Sigmoid colon (tissue), 4 donors: ENCODE results near the gene GFOD2.

Experiments
- EP300 ChIP-seq, 4 donors: sonication (generic); formaldehyde crosslinking; IDR thresholded peaks; one replicate each; pipeline ENCODE4 v1.6.1; 2017; ENCODE audit warnings: antibody characterized with exemption in 4 of 4
- POLR2A ChIP-seq, 2 donors: fragments of 450-650 bp; IDR thresholded peaks; one replicate each; pipeline ENCODE4 v1.6.1; 2016; ENCODE audit warnings: antibody characterized with exemption in 2 of 2, mild to moderate bottlenecking in 2 of 2, moderate library complexity in 2 of 2
- POLR2AphosphoS5 ChIP-seq, 4 donors: sonication (generic); formaldehyde crosslinking; IDR thresholded peaks; one replicate each; pipeline ENCODE4 v1.6.1; 2017; ENCODE audit warnings: antibody characterized with exemption in 4 of 4
- TF ChIP-seq, protein P1 (sequence below), 4 experiments: fragments of 450-650 bp in 3 of 4; fragments of 200-600 bp in 1 of 4; IDR thresholded peaks; one replicate each; pipeline ENCODE4 v1.5.1; 2016 to 2019; ENCODE audit warnings: antibody characterized with exemption in 4 of 4, mild to moderate bottlenecking in 3 of 4, moderate library complexity in 2 of 4

DNA sequence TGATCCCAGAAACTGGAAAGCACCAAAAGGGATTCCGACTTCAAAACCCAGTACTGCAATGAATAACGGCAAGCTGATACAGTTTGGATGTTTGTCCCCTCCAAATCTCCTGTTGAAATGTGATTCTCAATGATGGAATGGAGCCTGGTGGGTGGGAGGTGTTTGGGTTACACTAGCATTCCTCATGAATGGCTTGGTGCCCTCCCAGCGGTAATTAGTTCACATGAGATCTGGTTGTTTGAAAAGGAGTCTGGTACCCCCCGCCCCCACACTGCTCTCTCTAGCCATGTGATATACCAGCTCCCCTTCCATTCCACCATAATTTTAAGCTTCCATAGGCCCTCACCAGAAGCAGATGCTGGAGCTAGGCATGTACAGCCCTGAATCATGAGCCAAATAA, 47.2 kb upstream of the GFOD2 start:
- TF ChIP-seq POLR2A (IDR thresholded peaks at IDR 0.05) (no peak), EP300 (IDR thresholded peaks at IDR 0.05) (no peak), POLR2AphosphoS5 (IDR thresholded peaks at IDR 0.05) (no peak)
- TF ChIP-seq, protein P1, sequence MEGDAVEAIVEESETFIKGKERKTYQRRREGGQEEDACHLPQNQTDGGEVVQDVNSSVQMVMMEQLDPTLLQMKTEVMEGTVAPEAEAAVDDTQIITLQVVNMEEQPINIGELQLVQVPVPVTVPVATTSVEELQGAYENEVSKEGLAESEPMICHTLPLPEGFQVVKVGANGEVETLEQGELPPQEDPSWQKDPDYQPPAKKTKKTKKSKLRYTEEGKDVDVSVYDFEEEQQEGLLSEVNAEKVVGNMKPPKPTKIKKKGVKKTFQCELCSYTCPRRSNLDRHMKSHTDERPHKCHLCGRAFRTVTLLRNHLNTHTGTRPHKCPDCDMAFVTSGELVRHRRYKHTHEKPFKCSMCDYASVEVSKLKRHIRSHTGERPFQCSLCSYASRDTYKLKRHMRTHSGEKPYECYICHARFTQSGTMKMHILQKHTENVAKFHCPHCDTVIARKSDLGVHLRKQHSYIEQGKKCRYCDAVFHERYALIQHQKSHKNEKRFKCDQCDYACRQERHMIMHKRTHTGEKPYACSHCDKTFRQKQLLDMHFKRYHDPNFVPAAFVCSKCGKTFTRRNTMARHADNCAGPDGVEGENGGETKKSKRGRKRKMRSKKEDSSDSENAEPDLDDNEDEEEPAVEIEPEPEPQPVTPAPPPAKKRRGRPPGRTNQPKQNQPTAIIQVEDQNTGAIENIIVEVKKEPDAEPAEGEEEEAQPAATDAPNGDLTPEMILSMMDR (IDR thresholded peaks at IDR 0.05), result no peak
